Right renal pelvis (tissue), 4 donors: ENCODE results near the gene BEX4. TPM values are rescaled to one million over a fixed set of nuclear protein-coding genes. Genes with fewer than 3 reads are reported as not detected.
"Not testable (repeated sequence)": the region's sequence is repeated elsewhere in the genome, so short reads cannot be mapped to it uniquely, and the experiment has no call there.

Source experiments
- DNase-seq, 4 donors: peaks; one replicate each; pipeline ENCODE4 v3.0.0-alpha.2; 2013; ENCODE audit warnings: low read depth in 4 of 4, low spot score in 3 of 4, missing footprints in 1 of 4
- polyA plus RNA-seq, 4 donors: library from polyadenylated mRNA; unstranded; fragments of 120-200 nt; gene quantifications; one replicate each; pipeline ENCODE4 v1.2.1, GENCODE V29; 2013; ENCODE audit not compliant: insufficient read length in 4 of 4

BEX4 gene
- polyA plus RNA-seq, 4 donors: 179 to 189 (median 182) TPM

GRCh38 chrX:103235608-103236007 is 20.7 kb downstream of the BEX4 start:
- not testable (repeated sequence) for DNase-seq

- no peak for DNase-seq
Measured at GRCh38 chrX:103236296-103236695, 21.4 kb downstream of the BEX4 start.

GRCh38 chrX:103240155-103240554 is 25.2 kb downstream of the BEX4 start:
- no peak for DNase-seq

- no peak for DNase-seq
Measured at GRCh38 chrX:103248553-103248952, 33.6 kb downstream of the BEX4 start.

- no peak for DNase-seq
Measured at GRCh38 chrX:103249805-103250204, 34.9 kb downstream of the BEX4 start.

GRCh38 chrX:103250977-103251376 is 36.1 kb downstream of the BEX4 start:
- no peak for DNase-seq

GRCh38 chrX:103253608-103254007 is 38.7 kb downstream of the BEX4 start:
- DNase-seq: no peak

- peak in 3 of 4 donors; percentile 61 to 81 (median 72) for DNase-seq
Measured at GRCh38 chrX:103254171-103254824, 39.4 kb downstream of the BEX4 start.

- peak; percentile 53 to 77 (median 74) for DNase-seq
Measured at GRCh38 chrX:103254921-103255493, 40.1 kb downstream of the BEX4 start, which contains the start of gene TCEAL8. TCEAL8 (minus strand) TSS chrX:103255155; CDS start chrX:103253979, 1,176 bp downstream.

- DNase-seq: no peak
Measured at GRCh38 chrX:103256651-103257050, 41.7 kb downstream of the BEX4 start.

- no peak for DNase-seq
Measured at GRCh38 chrX:103258275-103258674, 43.4 kb downstream of the BEX4 start.

Other genes with a start within 250 kb of the BEX4 start
- gene BEX1, start 150.9 kb upstream of the BEX4 start, polyA plus RNA-seq: 10 to 100 TPM; 48.4 to 73.6 (median 66.8) TPM
- under 1 TPM in 3 of 4 donors, not detected in 1; 0.05 to 0.18 (median 0.07) TPM for gene NXF3, start 122.0 kb upstream of the BEX4 start, polyA plus RNA-seq
- 100 to 1,000 TPM; 144 to 179 (median 179) TPM for gene TCEAL8, start 40.0 kb downstream of the BEX4 start, polyA plus RNA-seq
- gene TCEAL5, start 61.6 kb downstream of the BEX4 start, polyA plus RNA-seq: 10 to 100 TPM; 11.4 to 13.9 (median 13.2) TPM
- gene BEX2, start 95.9 kb downstream of the BEX4 start, polyA plus RNA-seq: 10 to 100 TPM; 69.1 to 87.0 (median 84.8) TPM
- 10 to 100 TPM; 37.9 to 48.3 (median 42.8) TPM for gene TCEAL7, start 115.1 kb downstream of the BEX4 start, polyA plus RNA-seq
- gene TCEAL9, start 141.4 kb downstream of the BEX4 start, polyA plus RNA-seq: 100 to 1,000 TPM; 213 to 250 (median 246) TPM
- gene BEX3, start 161.4 kb downstream of the BEX4 start, polyA plus RNA-seq: 100 to 1,000 TPM; 509 to 591 (median 575) TPM